HG03097 (cell line): Measurements from ENCODE around the gene PSMB1.
"Not testable (repeated sequence)": the region's sequence is repeated elsewhere in the genome, so short reads cannot be mapped to it uniquely, and the experiment has no call there.

Experiments
- ATAC-seq: cut with Tn5 transposase; IDR thresholded peaks from one replicate; pipeline ENCODE4 v1.9.1; 2021; ENCODE audit not compliant: unreplicated experiment, low FRiP score

Gene PSMB1

DNA sequence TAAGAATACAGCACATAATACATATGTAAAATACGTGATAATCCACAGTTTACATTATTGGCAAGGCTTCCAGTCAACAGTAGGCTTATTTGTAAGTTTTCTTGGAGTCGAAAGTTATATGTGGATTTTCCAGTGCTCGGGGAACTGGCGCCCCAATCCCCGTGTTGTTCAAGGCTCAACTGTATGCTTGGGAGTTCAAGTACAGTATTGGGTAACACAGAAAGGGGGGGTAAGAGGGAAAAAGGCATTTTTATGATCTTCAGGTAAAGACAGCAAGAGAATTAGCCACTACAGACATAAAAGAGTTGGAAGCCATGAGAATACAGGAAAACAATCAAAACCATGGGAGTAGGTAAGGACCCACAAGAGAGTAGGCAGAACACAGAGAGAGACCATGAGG, 16.4 kb downstream of the PSMB1 start:
- no peak for ATAC-seq

GRCh38 chr6:170535004-170535403, 18.1 kb downstream of the PSMB1 start:
- ATAC-seq: no peak

DNA sequence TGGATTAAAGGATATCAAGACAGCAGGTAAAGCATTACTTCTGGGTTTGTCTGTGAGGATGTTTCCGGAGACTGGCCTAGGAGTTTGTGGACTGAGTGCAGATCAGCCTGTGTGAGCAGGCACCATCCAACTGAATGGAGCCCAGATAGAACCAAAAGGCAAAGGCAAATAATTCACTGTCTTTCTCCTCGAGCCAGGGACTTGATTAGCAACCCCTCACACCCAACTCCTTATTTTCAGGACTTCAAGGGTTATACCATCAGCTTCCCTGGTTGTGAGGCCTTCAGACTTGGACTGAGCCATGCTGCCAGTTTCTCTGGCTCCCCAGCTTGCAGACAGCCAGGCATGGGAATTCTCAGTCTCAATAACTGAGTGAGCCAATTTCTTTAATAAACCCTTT, 19.3 kb downstream of the PSMB1 start:
- no peak for ATAC-seq

DNA sequence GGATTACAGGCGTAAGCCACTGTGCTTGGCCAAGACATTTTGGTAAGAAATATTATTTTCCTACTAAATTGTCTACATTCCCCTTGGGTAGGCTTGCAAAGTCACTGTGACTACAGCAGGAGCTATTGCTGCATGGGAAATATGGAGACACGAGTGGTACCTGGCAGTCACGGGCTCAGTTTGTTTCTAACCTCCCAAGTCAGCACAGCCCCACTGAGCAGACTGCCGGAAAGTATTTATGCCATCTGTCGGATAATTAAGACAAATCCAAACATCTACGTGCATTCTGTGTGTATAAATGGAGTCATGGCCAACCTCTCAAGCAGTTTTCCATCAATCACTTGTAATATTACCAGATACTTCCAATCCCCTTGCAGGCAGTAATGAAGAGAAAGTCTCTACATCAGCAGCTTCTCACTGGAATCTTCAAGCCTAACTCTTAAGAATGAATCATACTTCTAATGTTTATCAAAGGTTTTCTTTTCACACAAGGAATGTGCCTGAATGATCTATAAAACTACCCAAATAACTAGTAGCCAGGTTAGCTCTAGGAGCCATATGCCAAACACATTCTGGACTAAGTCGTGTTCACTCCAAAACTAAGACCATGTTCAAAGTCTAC, 20.1 kb downstream of the PSMB1 start:
- no peak for ATAC-seq

DNA sequence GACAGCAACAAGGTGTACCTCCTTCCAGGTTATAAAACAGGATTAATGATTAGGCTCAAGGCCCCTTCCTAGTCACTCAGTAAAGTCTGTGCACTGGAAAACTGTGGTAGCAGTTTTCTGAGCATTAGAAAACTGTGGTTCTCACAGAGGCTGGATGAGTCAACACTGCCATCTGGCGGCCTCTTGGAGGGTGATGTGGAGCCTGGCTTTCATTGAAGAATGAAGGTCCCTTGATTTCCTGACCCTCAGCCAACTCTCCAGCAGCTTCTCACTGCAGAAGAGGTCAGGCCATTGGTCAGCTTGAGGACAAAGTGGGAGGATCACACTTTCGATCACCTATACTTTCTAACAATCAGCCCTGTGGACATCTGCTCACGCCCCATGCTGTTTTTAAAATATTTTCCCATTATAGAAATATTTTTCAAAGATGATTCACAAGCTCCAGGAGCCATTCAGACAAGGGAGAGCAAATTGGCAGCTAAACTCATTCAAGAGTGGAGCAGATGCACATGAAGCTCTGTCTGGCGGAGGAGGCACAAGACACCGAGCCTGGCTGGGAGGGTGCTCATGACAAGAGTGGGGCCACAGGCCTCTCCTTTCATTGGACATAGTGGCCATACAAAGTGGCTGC, 23.2 kb downstream of the PSMB1 start:
- no peak for ATAC-seq

DNA sequence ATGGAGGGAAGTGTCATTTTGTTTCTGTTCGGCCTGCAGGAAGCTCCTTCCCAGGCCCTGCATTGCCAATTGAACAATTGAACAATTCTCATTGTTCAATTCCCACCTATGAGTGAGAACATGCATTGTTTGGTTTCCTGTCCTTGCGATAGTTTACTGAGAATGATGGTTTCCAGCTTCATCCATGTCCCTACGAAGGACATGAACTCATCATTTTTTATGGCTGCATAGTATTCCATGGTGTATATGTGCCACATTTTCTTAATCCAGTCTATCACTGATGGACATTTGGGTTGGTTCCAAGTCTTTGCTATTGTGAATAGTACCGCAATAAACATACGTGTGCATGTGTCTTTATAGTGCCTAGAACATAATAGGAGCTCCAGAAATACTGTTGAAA, 25.1 kb downstream of the PSMB1 start:
- ATAC-seq: not testable (repeated sequence)

DNA sequence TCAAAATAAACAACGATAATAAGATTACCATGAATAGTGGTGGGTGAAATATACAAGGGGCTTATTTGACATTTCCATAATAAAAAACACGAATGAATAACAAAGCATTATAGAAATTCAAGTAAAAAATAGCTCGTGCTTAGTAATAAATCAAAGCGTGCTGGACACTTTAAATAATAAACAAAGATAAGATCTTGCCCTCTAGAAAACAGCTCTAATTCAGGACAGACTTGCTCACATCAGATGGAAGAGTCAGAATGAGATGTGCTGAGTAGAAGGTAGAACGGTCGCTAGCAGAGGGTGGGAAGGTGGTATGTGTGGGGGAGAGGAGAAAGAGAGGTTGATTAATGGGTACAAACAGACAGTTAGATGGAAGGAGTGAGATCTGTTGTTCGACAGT, 27.3 kb downstream of the PSMB1 start:
- ATAC-seq: no peak

GRCh38 chr6:170524172-170524502, 29.0 kb downstream of the PSMB1 start:
- no peak for ATAC-seq

GRCh38 chr6:170523256-170524171, 29.6 kb downstream of the PSMB1 start:
- no peak for ATAC-seq

DNA sequence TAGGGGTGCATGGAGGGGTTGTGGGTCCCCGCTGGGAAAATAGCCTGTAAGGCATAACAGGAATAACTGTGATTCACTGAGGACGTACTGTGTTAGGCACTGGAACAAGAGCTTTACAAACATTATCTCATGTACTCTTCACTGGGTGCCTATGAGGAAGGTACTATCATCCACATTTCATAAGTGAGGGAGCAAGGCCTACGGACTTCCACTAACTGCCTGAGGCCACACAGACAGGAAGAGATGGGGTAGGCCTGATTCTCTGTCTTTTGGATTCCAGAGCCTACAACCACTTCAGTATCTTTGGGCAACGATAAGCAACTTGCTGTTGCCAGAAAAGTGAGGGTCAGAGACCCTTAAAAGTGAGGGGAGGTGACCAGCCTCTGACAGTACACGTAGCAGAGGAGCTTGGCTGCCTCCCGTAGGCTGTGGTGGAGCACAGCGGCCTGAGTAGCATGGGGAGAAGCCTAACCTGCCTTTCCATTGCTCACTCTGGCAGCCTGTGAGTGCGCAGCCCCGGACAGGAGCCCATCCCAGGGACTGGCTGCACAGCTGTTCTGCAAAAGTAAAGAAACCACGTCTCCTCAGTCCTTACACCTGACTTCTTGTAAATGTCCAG, 30.4 kb downstream of the PSMB1 start:
- no peak for ATAC-seq

GRCh38 chr6:170516783-170517616, 36.1 kb downstream of the PSMB1 start:
- ATAC-seq: peak; percentile 94

DNA sequence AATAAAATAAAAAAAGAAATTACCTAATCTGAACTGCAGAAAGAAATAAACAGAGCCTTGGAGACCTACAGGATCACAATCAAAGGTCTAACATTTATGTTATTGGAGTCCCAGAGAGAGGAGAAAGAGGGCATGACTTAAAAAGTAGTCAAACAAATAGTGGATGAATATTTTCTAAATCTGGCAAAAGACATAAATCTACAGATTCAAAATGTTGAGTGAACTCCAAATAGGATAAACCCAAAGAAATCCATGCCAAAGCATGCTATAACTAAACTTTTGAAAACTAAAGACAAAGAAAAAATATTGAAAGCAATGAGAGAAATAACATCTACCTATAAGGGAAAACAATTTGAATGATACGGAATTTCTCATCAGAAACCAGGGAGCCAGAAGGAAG, 38.2 kb downstream of the PSMB1 start:
- no peak for ATAC-seq

- no peak for ATAC-seq
These were observed 40.9 kb downstream of the PSMB1 start for GRCh38 chr6:170512249-170512648.

- ATAC-seq: no peak
These were observed 42.5 kb downstream of the PSMB1 start for GRCh38 chr6:170510631-170511030.

- no peak for ATAC-seq
These were observed 43.4 kb downstream of the PSMB1 start for GRCh38 chr6:170509723-170510018.

DNA sequence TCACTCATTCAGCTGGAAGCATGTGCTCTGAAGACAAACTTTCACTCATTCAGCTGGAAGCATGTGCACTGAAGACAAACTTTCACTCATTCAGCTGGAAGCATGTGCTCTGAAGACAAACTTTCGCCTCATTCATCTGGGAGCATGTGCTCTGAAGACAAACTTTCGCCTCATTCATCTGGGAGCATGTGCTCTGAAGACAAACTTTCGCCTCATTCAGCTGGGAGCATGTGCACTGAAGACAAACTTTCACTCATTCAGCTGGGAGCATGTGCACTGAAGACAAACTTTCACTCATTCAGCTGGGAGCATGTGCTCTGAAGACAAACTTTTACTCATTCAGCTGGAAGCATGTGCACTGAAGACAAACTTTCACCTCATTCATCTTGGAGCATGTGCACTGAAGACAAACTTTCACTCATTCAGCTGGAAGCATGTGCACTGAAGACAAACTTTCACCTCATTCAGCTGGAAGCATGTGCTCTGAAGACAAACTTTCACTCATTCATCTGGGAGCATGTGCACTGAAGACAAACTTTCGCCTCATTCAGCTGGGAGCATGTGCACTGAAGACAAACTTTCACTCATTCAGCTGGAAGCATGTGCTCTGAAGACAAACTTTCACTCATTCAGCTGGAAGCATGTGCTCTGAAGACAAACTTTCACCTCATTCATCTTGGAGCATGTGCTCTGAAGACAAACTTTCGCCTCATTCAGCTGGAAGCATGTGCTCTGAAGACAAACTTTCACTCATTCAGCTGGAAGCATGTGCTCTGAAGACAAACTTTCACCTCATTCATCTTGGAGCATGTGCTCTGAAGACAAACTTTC, 44.0 kb downstream of the PSMB1 start:
- not testable (repeated sequence) for ATAC-seq

- ATAC-seq: not testable (repeated sequence)
These were observed 44.8 kb downstream of the PSMB1 start for GRCh38 chr6:170508275-170508674.

DNA sequence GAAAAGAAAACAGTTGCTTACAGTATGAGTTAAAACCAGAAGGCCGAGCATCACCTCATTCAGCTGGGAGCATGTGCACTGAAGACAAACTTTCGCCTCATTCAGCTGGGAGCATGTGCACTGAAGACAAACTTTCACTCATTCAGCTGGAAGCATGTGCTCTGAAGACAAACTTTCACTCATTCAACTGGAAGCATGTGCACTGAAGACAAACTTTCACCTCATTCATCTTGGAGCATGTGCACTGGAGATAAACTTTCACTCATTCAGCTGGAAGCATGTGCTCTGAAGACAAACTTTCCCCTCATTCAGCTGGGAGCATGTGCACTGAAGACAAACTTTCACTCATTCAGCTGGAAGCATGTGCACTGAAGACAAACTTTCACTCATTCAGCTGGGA, 45.4 kb downstream of the PSMB1 start:
- ATAC-seq: not testable (repeated sequence)

DNA sequence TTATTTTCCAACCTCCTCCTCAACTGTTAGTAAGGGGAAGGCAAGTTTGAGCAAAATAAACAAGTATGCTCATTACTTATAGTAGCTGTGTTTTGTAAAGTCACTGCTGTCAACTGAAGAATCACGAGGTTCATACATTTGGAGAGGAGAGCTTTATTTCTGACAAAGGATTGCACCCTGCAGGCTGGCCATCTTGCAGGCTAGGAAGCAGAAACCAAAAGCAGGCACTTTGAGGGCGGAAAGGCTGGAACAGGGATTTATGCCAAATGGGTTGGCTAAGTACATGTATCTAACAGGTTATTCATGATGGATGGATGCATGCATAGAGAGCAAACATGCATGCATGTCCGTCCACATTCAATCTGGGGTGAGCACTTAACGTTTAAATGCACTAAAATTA, 46.7 kb downstream of the PSMB1 start:
- no peak for ATAC-seq

DNA sequence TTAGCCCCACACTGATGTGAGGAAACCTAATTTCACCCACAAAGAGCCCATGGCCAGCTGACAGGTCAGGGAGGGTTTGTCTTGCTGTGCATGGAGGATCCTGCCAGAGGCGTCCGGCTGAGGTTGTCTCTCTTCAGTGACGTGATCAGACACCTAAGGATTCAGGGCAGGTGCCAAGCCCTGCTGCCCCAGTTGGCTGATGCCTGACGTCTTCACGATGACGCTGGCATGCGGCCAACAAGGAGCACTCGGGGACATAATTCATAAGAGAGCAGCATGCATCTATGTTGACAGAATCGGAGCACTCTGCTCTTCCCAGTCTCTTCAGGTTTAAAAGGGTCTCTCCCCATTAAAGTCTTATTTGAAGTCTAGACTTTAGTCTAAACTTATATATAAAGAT, 47.8 kb downstream of the PSMB1 start:
- no peak for ATAC-seq
